NCI-H128 (cell line): ENCODE results near the gene KDM4C.
"Not testable (repeated sequence)": the region's sequence is repeated elsewhere in the genome, so short reads cannot be mapped to it uniquely, and the experiment has no call there.

Experiments
- DNase-seq: peaks from one replicate; lab custom pipeline; 2025; ENCODE audit not compliant: unreplicated experiment; lab: John Stamatoyannopoulos, UW

KDM4C gene

GRCh38 chr9:6764011-6764410 lies 6.2 kb downstream of the KDM4C start:
- no peak for DNase-seq

DNA sequence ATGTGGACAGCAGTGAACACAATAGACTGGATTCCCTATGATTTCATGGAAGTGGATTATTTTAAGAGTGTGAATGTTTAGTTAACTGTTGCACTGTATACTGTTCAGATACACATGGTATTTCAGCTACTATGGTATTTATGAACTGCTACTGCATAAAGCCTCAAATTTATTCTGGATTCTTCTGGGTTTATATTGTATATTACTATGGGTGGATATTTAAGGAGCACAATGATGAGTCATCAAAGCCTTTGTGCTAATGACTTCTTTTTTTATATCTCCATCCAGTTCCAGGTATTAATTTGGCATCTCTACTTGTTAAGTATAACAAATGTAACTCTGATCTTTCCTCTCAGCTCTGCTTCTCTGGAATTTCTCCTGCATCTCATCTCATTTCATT lies 6.8 kb downstream of the KDM4C start:
- DNase-seq, result no peak

DNA sequence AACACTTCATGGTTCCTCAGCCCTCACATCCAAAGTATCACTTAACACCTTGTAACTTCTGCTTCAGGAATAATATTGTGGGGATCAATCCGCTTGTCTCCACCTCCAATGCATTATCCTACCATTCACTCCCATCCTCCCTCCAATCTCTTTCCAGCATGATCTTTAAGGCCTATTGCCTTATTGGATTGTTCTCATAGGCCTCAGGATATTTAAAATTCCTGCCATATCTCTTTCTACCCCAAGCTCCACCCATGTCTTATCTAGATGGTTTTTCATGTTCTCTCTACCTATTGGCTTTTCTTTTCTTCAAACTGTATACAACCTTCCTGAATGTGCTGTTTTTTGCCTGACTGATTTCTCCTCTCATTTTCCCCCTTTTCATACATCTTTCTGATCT lies 7.2 kb downstream of the KDM4C start:
- DNase-seq, result no peak

DNA sequence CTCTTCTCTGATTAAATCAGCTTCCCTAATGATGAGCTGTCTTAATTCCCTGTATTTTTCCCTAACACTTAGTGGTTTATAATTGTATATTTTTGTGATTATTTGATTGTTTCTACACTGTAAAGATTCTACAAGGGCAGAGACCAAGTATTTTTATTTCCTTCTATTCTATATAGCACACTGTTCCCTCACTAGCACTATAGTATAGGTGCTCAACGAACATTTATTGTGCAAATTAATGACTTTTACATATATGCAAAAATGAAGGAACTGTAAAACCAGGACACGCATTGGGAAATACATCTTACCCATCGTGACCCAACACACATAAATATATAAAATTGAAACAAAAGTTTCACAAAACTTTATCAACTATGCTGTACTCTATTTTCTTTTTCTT lies 7.6 kb downstream of the KDM4C start:
- DNase-seq, result no peak

DNA sequence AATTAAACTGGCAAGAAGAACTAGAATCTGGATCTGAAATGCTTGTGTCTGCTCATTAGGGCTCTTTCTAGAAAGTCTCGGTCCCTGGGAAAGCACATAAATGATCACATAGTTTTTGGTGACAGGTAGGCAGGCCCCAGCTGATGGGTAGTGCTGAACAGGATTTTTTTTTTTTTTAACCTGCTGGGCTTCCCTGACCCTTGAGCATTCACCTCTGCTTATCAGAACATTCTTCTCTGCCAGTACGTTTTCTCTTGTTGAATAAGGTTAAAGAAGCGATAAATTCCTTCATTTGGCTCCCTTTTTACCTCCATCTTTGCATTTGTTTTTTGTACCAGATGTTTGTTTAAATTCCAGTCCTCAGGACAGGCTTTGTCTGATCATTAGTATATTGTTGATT lies 8.8 kb downstream of the KDM4C start:
- DNase-seq, result no peak

GRCh38 chr9:6768587-6768986 lies 10.8 kb downstream of the KDM4C start:
- DNase-seq, result not testable (repeated sequence)

DNA sequence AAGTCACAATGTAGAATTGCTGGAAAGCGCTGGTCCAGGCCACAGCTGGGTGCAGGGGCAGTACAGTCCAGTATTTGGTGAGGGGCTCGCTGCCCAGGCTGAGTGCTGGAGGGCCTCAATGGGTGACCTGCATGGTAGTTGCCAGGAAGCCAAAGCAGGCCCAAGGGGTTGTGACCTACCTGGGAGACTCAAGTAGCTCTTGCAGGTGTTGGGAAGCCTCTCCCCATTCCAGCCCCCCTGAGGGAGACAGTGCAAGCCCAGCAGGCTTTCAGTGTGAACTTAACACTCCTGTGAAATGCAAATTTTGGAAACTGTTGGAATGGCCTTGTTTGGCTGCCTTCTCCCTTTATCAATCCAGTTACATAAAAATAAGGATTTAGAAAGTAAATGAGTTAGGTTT lies 13.9 kb downstream of the KDM4C start:
- DNase-seq, result no peak

- no peak for DNase-seq
Measured at GRCh38 chr9:6777213-6777902, 19.6 kb downstream of the KDM4C start.

DNA sequence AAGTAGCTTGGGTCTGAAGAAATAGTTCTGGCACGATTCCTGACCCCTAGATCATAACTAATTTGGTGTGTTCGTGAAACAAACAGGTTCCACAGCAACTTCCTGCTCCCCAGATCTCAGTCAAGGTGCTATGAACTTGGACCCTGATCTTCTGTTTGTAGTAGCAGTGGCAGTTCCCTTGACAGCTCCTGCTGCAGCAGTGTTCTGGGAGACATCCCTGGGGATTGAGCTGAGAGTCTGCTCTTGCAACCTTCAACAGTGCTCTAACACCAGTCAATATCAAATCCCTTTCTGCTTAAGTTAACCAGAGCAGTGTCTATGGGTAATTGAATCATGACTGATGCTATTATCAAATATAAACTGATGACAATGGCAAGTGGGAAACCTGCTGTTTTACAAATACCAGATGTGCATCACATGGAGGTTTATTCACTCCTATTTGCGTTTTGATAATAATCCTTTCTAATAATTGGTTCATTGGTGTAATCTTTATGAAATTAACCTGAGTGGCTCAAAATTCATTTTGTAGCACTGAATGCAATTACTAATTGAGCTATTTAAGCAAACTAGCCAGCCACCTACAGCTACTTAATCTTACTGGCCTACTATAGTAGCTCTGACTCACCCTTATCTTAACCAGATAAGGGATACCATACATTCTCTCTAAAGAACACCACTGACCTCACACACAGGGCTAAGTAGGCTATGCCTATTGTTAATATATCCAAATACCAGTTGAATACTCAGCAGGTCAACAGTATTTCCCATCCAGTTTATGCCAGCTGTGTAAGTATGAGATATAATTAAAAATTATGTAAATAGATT lies 21.9 kb downstream of the KDM4C start:
- DNase-seq, result no peak

- DNase-seq, result no peak
Measured at GRCh38 chr9:6780690-6781089, 22.9 kb downstream of the KDM4C start.

GRCh38 chr9:6781476-6781875 lies 23.7 kb downstream of the KDM4C start:
- DNase-seq, result no peak

GRCh38 chr9:6782345-6782744 lies 24.6 kb downstream of the KDM4C start:
- DNase-seq, result no peak

DNA sequence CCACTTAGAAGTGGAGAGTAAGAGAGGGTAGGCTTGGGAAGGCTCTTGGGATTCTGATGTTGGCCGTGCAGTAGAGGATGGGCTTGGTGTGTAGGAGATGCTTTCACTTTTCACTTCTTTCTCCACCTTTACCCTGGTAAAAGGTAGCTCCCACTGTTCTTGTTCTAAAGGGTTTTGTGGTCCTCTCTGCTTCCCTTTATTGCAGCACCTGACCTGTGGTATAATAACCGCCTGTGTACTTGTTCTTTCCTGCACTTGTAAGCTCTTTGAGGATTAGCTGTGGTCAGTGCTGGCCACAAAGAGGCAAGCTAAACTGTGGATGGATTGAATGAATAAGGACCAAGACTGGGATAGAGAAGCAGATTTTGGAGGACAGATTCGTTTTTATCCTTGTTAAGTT lies 25.2 kb downstream of the KDM4C start:
- no peak for DNase-seq

DNA sequence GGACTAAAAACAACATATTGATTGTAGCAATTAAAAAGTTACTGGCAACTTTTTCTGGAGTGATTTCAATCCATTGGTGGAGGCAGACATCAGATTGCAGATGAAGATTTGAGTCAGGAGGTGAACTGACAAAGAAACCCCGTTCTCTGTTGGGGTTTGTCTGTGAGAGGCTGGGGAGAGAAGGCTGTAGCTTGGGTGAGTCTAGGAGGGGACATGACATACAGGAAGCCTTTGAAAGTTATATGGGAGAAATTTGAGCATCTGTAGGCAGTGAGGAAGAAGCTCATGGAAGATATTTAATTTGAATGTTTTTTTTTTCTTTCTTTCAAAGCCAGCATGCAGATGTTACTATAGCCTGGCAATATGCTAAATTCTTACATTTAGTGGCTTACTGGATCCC lies 26.0 kb downstream of the KDM4C start:
- DNase-seq, result no peak

GRCh38 chr9:6785682-6786081 lies 27.9 kb downstream of the KDM4C start:
- no peak for DNase-seq

- DNase-seq, result no peak
Measured at GRCh38 chr9:6787793-6788161, 30.0 kb downstream of the KDM4C start.

GRCh38 chr9:6788162-6789016 lies 30.6 kb downstream of the KDM4C start:
- no peak for DNase-seq

- not testable (repeated sequence) for DNase-seq
Measured at GRCh38 chr9:6789017-6789338, 31.2 kb downstream of the KDM4C start.

DNA sequence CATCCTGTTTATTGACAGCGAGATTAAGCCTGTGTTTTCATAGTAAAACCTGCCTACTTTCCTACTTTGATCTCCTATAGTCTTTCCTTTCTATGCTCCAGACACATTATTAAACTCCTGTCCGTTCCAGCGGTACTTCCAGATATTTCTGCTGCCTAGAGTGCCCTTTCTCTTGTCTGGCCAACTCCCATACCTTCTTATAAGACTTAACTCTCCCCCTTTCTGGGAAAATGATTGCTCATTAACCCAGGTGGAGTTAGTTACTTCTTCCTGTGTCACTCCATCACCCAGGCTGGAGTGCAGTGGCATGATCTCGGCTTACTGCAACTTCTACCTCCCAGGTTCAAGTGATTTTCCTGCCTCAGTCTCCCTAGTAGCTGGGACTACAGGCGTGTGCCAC lies 33.1 kb downstream of the KDM4C start:
- no peak for DNase-seq

DNA sequence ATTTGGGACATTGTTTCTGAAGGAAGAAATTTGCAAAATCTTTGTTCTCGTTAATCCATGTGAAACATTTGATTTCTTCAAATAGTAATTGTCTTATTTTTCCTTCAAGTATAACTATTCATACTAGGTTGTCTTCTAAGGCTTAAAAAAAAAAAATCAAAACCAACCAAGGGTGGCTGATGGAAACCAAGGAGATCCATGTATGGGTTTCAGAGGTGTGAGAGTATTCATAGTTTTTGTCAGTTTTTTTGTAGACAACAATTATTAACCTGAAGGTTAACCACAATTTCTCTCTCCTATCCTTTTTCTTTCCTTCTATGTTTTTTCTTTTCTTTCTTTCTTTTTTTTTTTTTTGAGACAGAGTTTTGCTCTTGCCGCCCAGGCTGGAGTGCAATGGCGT lies 35.4 kb downstream of the KDM4C start:
- DNase-seq, result no peak

DNA sequence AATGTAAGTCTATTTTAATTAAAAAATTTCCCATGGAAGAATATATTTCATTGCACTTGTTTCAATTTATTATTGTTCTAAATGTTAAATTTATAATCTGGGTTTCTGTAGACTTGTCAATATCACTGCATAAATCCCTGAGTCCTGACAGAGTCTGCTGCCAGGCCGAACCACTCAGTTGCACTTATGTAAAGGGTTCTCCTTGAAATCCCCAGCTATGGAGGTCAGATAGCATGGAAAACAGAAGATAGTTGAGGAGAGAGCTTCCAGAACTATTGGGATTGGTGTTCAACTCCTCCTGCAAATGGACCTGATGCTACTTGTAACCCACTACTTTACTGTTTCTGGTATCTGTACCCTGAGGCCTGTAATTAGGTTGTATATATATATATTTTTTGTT lies 37.2 kb downstream of the KDM4C start:
- no peak for DNase-seq

DNA sequence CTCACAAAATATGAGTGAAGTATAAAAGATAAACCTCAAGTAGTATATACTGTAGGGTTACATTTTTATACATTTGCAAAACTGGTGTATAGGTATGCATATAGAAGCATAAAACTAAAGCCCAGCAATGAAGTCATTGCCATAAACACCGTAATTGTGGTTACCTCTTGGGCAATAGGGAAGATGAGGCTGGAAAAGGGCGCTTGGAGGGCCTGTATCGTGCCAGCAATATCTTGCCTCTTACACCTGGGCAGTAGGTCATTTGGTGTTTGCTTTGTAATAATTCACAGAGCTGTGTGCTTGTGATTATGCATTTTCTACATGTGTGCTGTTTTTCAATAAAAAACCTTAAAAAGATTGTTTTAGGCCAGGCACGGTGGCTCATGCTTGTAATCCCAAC lies 45.2 kb downstream of the KDM4C start:
- no peak for DNase-seq
